HepG2 (cell line): Measurements from ENCODE around the gene GNL2. TPM values are rescaled to one million over a fixed set of nuclear protein-coding genes. Genes with fewer than 3 reads are reported as not detected.
A peak's percentile ranks its signal among the peaks of the same experiment; 100 is the strongest.

ENCODE experiments used
- GABPB1 ChIP-seq: IDR thresholded peaks from 2 replicates; pipeline ENCODE4 v1.6.1; 2016; ENCODE audit warnings: mild to moderate bottlenecking, missing genetic modification reagents, moderate library complexity, missing compliant biosample characterization
- IRF2 ChIP-seq: IDR thresholded peaks from 2 replicates; pipeline ENCODE4 v1.6.1; 2018; ENCODE audit warnings: missing genetic modification reagents, missing compliant biosample characterization
- KLF9 ChIP-seq: IDR thresholded peaks from 2 replicates; pipeline ENCODE4 v1.6.1; 2016; ENCODE audit warnings: low read depth
- MXD4 ChIP-seq: IDR thresholded peaks from 2 replicates; pipeline ENCODE4 v1.6.1; 2016; ENCODE audit warnings: mild to moderate bottlenecking, missing biosample characterization, missing genetic modification reagents
- NRL ChIP-seq: sonication (generic); formaldehyde crosslinking; IDR thresholded peaks from 2 replicates; pipeline ENCODE4 v1.5.0; 2020; ENCODE audit warnings: missing genetic modification reagents, mild to moderate bottlenecking, moderate library complexity, borderline replicate concordance
- PHB2 ChIP-seq: fragments of 450-650 bp; IDR thresholded peaks from 2 replicates; pipeline ENCODE4 v1.6.1; 2018; ENCODE audit not compliant: partially characterized antibody
- RARG ChIP-seq: sonication (generic); formaldehyde crosslinking; IDR thresholded peaks from 2 replicates; pipeline ENCODE4 v1.4.0; 2020; ENCODE audit warnings: low read depth, mild to moderate bottlenecking, missing genetic modification reagents
- RCOR2 ChIP-seq: IDR thresholded peaks from 2 replicates; pipeline ENCODE4 v1.6.1; 2016; ENCODE audit warnings: missing biosample characterization, missing genetic modification reagents
- SAP130 ChIP-seq: IDR thresholded peaks from 2 replicates; pipeline ENCODE4 v1.6.1; 2016; ENCODE audit warnings: low read depth
- SETDB1 ChIP-seq: sonication (generic); formaldehyde crosslinking; IDR thresholded peaks from 2 replicates; pipeline ENCODE4 v1.5.1; 2020; ENCODE audit warnings: missing genetic modification reagents, mild to moderate bottlenecking, borderline replicate concordance
- SOX6 ChIP-seq, 2 experiments: fragments of 450-650 bp in 1 of 2; sonication (generic) in 1 of 2; formaldehyde crosslinking in 1 of 2; IDR thresholded peaks; 2 replicates each; pipeline versions ENCODE4 v1.4.0 to v1.6.1; 2017 to 2020; ENCODE audit warnings: antibody characterized with exemption in 1 of 2, mild to moderate bottlenecking in 1 of 2, missing genetic modification reagents in 1 of 2
- TARDBP ChIP-seq: sonication (generic); formaldehyde crosslinking; IDR thresholded peaks from 2 replicates; pipeline ENCODE4 v1.8.0; 2022; ENCODE audit warnings: mild to moderate bottlenecking, missing genetic modification reagents
- ZFP91 ChIP-seq: sonication (generic); formaldehyde crosslinking; IDR thresholded peaks from 2 replicates; pipeline ENCODE4 v1.9.0; 2022; ENCODE audit warnings: missing genetic modification reagents, mild to moderate bottlenecking, borderline replicate concordance
- ZFX ChIP-seq: sonication (generic); formaldehyde crosslinking; IDR thresholded peaks from 2 replicates; pipeline ENCODE4 v1.4.0; 2020; ENCODE audit warnings: mild to moderate bottlenecking, low read depth, missing genetic modification reagents, moderate library complexity
- ZMYM4 ChIP-seq: sonication (generic); formaldehyde crosslinking; IDR thresholded peaks from 2 replicates; pipeline ENCODE4 v1.8.1; 2023; ENCODE audit warnings: mild to moderate bottlenecking, missing genetic modification reagents
- ZNF160 ChIP-seq: sonication (generic); formaldehyde crosslinking; IDR thresholded peaks from 2 replicates; pipeline ENCODE4 v1.8.0; 2022; ENCODE audit warnings: mild to moderate bottlenecking, inconsistent platforms, missing genetic modification reagents
- ZNF383 ChIP-seq: sonication (generic); formaldehyde crosslinking; IDR thresholded peaks from 2 replicates; pipeline ENCODE4 v1.4.0; 2020; ENCODE audit warnings: missing genetic modification reagents, mild to moderate bottlenecking, borderline replicate concordance
- ZNF432 ChIP-seq: sonication (generic); formaldehyde crosslinking; IDR thresholded peaks from 2 replicates; pipeline ENCODE4 v1.5.0; 2020; ENCODE audit warnings: missing genetic modification reagents, mild to moderate bottlenecking, borderline replicate concordance
- ZNF567 ChIP-seq: sonication (generic); formaldehyde crosslinking; IDR thresholded peaks from 2 replicates; pipeline ENCODE4 v1.8.1; 2023; ENCODE audit warnings: mild to moderate bottlenecking, missing genetic modification reagents, borderline replicate concordance
- polyA plus RNA-seq, 8 experiments: library from polyadenylated mRNA; depleted of rRNA in 3 of 8; stranded (reverse) in 7 of 8; unstranded in 1 of 8; fragments of >200 nt; fragmentation: Illumina TruSeq in 4 of 8; extraction: Trizol in 4 of 8; gene quantifications; 2 replicates each; pipeline versions ENCODE4 v1.2.1 to v1.2.3, GENCODE V29; 2011 to 2016; ENCODE audit warnings: low read depth in 4 of 8, missing spikeins in 1 of 8, mixed read lengths in 1 of 8; ENCODE audit not compliant: insufficient read depth in 1 of 8
- total RNA-seq, 5 experiments: library from RNA; depleted of rRNA; stranded (reverse); fragments of >200 nt; fragmentation: Illumina TruSeq; extraction: Trizol; gene quantifications; 2 replicates each; pipeline ENCODE4 v1.2.3, GENCODE V29; 2016; ENCODE audit warnings: low read depth in 1 of 5
- TF ChIP-seq, protein P1 (sequence below): sonication (generic); formaldehyde crosslinking; IDR thresholded peaks from 2 replicates; pipeline ENCODE4 v1.4.0; 2020; ENCODE audit warnings: missing genetic modification reagents
- TF ChIP-seq, protein P2 (sequence below): sonication (generic); formaldehyde crosslinking; IDR thresholded peaks from 2 replicates; pipeline ENCODE4 v1.9.0; 2021; ENCODE audit warnings: missing genetic modification reagents, mild to moderate bottlenecking, borderline replicate concordance

The GNL2 gene
- total and polyA plus RNA-seq, 2 of the 13 experiments (the other 11 are each of a cell fraction or from before 2014, with no cell fraction given): 32.1 to 72.1 TPM

DNA sequence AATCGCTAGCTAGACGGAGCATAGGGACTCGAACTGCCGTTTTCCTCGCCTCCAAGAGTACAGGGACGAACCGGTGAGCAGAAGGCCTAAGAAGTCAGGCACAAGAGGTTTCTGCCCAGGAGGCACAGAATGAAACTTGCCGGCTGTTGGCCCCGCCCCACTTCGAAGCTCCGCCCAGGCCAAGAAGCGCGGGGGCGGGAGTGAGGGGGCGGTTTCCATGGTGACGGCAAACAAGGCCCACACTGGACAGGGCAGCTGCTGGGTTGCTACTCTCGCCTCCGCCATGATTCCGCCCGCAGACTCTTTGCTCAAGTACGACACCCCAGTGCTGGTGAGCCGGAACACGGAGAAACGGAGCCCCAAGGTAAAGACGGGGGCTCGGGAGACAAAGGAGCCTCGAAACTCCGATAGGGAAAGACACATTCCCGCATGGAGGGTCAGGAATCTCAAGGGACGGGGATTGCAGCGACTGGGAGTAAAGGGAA is 39.0 kb downstream of the GNL2 start, which contains the start of gene DNALI1 (continued):
- TF ChIP-seq ZNF383 (CRISPR knock-in tag) (no peak), ZMYM4 (CRISPR knock-in tag) (no peak), TARDBP (CRISPR knock-in tag) (no peak), RCOR2 (no peak), MXD4 (CRISPR knock-in tag) (no peak), RARG (CRISPR knock-in tag) (no peak), KLF9 (CRISPR knock-in tag) (no peak), ZFP91 (CRISPR knock-in tag) (no peak), ZNF432 (CRISPR knock-in tag) (no peak), NRL (CRISPR knock-in tag) (no peak), PHB2 (no peak), ZFX (peak; percentile 35; the same call in 1 of the 2 replicates), SETDB1 (no peak), ZNF160 (CRISPR knock-in tag) (no peak), IRF2 (CRISPR knock-in tag) (no peak), SOX6 (IDR thresholded peaks at IDR 0.05) (no peak), SOX6 (CRISPR knock-in tag; IDR thresholded peaks at IDR 0.05) (no peak), SAP130 (CRISPR knock-in tag) (peak; percentile 44), GABPB1 (peak; percentile 19; the same call in 1 of the 2 replicates), ZNF567 (no peak)
- TF ChIP-seq, protein P1, sequence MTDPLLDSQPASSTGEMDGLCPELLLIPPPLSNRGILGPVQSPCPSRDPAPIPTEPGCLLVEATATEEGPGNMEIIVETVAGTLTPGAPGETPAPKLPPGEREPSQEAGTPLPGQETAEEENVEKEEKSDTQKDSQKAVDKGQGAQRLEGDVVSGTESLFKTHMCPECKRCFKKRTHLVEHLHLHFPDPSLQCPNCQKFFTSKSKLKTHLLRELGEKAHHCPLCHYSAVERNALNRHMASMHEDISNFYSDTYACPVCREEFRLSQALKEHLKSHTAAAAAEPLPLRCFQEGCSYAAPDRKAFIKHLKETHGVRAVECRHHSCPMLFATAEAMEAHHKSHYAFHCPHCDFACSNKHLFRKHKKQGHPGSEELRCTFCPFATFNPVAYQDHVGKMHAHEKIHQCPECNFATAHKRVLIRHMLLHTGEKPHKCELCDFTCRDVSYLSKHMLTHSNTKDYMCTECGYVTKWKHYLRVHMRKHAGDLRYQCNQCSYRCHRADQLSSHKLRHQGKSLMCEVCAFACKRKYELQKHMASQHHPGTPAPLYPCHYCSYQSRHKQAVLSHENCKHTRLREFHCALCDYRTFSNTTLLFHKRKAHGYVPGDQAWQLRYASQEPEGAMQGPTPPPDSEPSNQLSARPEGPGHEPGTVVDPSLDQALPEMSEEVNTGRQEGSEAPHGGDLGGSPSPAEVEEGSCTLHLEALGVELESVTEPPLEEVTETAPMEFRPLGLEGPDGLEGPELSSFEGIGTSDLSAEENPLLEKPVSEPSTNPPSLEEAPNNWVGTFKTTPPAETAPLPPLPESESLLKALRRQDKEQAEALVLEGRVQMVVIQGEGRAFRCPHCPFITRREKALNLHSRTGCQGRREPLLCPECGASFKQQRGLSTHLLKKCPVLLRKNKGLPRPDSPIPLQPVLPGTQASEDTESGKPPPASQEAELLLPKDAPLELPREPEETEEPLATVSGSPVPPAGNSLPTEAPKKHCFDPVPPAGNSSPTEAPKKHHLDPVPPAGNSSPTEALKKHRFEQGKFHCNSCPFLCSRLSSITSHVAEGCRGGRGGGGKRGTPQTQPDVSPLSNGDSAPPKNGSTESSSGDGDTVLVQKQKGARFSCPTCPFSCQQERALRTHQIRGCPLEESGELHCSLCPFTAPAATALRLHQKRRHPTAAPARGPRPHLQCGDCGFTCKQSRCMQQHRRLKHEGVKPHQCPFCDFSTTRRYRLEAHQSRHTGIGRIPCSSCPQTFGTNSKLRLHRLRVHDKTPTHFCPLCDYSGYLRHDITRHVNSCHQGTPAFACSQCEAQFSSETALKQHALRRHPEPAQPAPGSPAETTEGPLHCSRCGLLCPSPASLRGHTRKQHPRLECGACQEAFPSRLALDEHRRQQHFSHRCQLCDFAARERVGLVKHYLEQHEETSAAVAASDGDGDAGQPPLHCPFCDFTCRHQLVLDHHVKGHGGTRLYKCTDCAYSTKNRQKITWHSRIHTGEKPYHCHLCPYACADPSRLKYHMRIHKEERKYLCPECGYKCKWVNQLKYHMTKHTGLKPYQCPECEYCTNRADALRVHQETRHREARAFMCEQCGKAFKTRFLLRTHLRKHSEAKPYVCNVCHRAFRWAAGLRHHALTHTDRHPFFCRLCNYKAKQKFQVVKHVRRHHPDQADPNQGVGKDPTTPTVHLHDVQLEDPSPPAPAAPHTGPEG: no peak
- TF ChIP-seq, protein P2, sequence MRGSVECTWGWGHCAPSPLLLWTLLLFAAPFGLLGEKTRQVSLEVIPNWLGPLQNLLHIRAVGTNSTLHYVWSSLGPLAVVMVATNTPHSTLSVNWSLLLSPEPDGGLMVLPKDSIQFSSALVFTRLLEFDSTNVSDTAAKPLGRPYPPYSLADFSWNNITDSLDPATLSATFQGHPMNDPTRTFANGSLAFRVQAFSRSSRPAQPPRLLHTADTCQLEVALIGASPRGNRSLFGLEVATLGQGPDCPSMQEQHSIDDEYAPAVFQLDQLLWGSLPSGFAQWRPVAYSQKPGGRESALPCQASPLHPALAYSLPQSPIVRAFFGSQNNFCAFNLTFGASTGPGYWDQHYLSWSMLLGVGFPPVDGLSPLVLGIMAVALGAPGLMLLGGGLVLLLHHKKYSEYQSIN (CRISPR knock-in tag): no peak
